ENCODE measurements around the gene DAZAP1. TPM values are rescaled to one million over a fixed set of nuclear protein-coding genes. Genes with fewer than 3 reads are reported as not detected.

DAZAP1 gene
- total RNA-seq, 3 donors from 2014 or later, result 35.8 to 50.9 (median 48.8) TPM

DNA sequence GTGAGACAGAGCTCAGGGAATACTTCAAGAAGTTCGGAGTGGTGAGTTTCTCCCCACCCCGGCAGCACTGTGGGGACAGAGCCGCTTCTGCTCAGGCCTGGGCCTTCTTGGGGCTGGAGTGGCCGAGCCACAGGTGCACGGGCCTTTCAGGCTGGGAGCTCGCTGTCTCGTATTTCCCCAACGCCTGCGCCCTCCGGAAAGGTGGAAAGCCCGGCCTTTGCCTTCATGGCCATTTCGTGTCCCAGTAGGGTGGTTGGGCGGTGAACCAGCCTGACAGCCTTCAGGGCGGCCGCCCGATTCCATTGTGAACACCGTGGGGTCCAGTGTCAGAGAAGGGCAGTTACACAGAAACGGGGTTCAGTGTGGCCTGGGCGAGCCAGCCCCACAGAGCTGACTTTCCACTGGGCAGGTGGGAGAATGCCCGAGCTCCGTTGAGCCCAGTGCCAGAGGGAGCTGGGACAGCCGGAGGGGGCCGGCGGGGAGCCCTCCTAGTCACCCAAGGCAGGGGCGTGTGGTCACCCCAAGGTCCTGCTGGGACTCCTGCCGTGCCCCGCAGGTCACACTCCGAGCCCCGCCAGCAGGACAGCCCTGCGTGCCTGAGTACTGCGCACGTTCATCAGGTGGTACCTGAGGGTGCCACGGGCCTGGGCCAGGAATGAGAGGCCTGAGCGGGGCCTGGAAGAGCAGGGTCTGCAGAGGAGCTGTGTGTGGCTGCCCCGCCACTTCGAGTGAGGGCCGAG is 14.0 kb downstream of the DAZAP1 start:
- TF ChIP-seq CTCF (IDR thresholded peaks at IDR 0.05) (no peak), POLR2AphosphoS5 (IDR thresholded peaks at IDR 0.05) (no peak), POLR2A (IDR thresholded peaks at IDR 0.05) (no peak)
- H3K27ac ChIP-seq, result peak overlapping the region in 1 of 2 donors; percentile 25
- intact Hi-C loops (cut with DNase I; ENCODE audit: low total_unique reads), result no loop called here
- no peaks in the 10 kb centered on the region for H3K9me3 ChIP-seq
- no peaks in the 10 kb centered on the region for H3K27me3 ChIP-seq
- peaks cover 15 to 21% of the 10 kb centered on the region in 2 donors for H3K4me1 ChIP-seq
- no peak overlapping the region for H3K4me3 ChIP-seq
- DNase-seq (ENCODE audit: low spot score in 2 of 2), result no peak
- H3K36me3 ChIP-seq, result no peaks in the 10 kb centered on the region

DNA sequence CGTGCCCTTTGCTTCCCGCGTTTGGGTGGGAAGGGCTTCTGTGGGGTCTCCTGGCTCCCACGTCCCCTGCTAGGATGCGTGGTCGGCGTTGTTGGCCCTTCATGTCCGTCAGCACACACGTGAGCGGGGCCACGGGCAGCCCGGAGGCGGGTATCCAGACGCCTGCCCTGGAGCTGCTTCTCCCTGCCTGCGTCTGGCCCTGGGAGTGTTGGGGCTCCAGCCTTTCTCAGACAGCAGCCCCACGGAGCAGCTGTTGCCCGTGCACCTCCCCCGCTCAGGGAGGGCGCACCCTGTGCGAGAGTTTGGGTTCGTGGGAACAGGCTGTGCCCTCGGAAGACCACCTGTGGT is 14.5 kb downstream of the DAZAP1 start:
- no peaks in the 10 kb centered on the region for H3K36me3 ChIP-seq
- H3K4me3 ChIP-seq, result no peak overlapping the region
- H3K27me3 ChIP-seq, result no peaks in the 10 kb centered on the region
- H3K27ac ChIP-seq, result peak overlapping the region in 1 of 2 donors; percentile 25
- H3K4me1 ChIP-seq, result peaks cover 10 to 16% of the 10 kb centered on the region in 2 donors
- DNase-seq (ENCODE audit: low spot score in 2 of 2), result no peak
- H3K9me3 ChIP-seq, result no peaks in the 10 kb centered on the region
- no peak for TF ChIP-seq POLR2A (IDR thresholded peaks at IDR 0.05)
- TF ChIP-seq POLR2AphosphoS5 (IDR thresholded peaks at IDR 0.05), result no peak
- TF ChIP-seq CTCF (IDR thresholded peaks at IDR 0.05), result no peak
- intact Hi-C loops (cut with DNase I; ENCODE audit: low total_unique reads), result no loop called here

DNA sequence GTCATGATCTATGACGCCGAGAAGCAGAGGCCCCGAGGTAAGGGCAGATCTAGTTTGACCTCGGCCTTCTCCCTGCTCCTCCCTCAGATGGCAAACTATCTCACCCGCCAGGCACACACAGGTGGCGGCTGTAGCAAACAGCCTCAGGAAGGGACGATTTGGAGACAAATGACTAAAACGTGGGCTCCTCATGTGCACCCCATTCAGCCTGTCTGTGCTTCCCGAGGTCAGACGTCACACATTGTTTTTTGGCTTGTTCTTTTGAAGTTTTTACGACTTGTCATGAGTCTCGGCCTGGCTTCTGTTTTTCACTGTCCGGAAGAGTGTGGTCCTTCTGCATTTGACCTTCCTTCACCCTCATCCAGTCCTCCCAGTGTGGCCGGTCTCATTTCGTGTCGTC is 15.0 kb downstream of the DAZAP1 start:
- no peak for DNase-seq (ENCODE audit: low spot score in 2 of 2)
- Histone ChIP-seq H3K9me3 (no peaks in the 10 kb centered on the region), H3K4me1 (peaks cover 7 to 12% of the 10 kb centered on the region in 2 donors), H3K4me3 (no peak overlapping the region), H3K27ac (peak overlapping the region in 1 of 2 donors; percentile 25), H3K27me3 (no peaks in the 10 kb centered on the region), H3K36me3 (no peaks in the 10 kb centered on the region)
- intact Hi-C loops (cut with DNase I; ENCODE audit: low total_unique reads), result no loop called here
- TF ChIP-seq CTCF (IDR thresholded peaks at IDR 0.05), result no peak

- intact Hi-C loops (cut with DNase I; ENCODE audit: low total_unique reads), result no loop called here
- no peaks in the 10 kb centered on the region for H3K27me3 ChIP-seq
- no peaks in the 10 kb centered on the region for H3K36me3 ChIP-seq
- no peak overlapping the region for H3K4me3 ChIP-seq
- no peaks in the 10 kb centered on the region for H3K9me3 ChIP-seq
- DNase-seq (ENCODE audit: low spot score in 2 of 2), result no peak
- H3K27ac ChIP-seq, result no peak overlapping the region
- TF ChIP-seq CTCF (IDR thresholded peaks at IDR 0.05) (no peak), POLR2AphosphoS5 (IDR thresholded peaks at IDR 0.05) (no peak), POLR2A (IDR thresholded peaks at IDR 0.05) (no peak)
- H3K4me1 ChIP-seq, result peaks cover 5 to 6% of the 10 kb centered on the region in 2 donors
Measured at GRCh38 chr19:1422943-1423342, 15.6 kb downstream of the DAZAP1 start.

GRCh38 chr19:1423436-1424191 is 16.2 kb downstream of the DAZAP1 start:
- H3K27me3 ChIP-seq, result no peaks in the 10 kb centered on the region
- intact Hi-C loops (cut with DNase I; ENCODE audit: low total_unique reads), result no loop called here
- H3K27ac ChIP-seq, result peak overlapping the region in 1 of 2 donors; percentile 25
- no peaks in the 10 kb centered on the region for H3K36me3 ChIP-seq
- peaks cover 0 to 1% of the 10 kb centered on the region in 2 donors for H3K4me1 ChIP-seq
- no peaks in the 10 kb centered on the region for H3K9me3 ChIP-seq
- no peak for DNase-seq (ENCODE audit: low spot score in 2 of 2)
- H3K4me3 ChIP-seq, result no peak overlapping the region
- no peak for TF ChIP-seq POLR2A (IDR thresholded peaks at IDR 0.05)
- TF ChIP-seq CTCF (IDR thresholded peaks at IDR 0.05), result no peak
- no peak for TF ChIP-seq POLR2AphosphoS5 (IDR thresholded peaks at IDR 0.05)

All from breast epithelium (tissue), 4 donors.